GM12875 (cell line): ENCODE data around the gene MITF.

ENCODE experiments used
- H3K4me3 ChIP-seq: one replicate; pipeline ENCODE4 v1.5.1; 2011; ENCODE audit warnings: low read depth, low read length, control low read depth
- TF ChIP-seq, protein P1 (sequence below): IDR thresholded peaks from 2 replicates; pipeline ENCODE4 v1.5.1; 2011; ENCODE audit warnings: low read depth, mild to moderate bottlenecking, control low read depth, inconsistent platforms, low read length, moderate library complexity, borderline replicate concordance; ENCODE audit not compliant: insufficient read depth

The MITF gene

DNA sequence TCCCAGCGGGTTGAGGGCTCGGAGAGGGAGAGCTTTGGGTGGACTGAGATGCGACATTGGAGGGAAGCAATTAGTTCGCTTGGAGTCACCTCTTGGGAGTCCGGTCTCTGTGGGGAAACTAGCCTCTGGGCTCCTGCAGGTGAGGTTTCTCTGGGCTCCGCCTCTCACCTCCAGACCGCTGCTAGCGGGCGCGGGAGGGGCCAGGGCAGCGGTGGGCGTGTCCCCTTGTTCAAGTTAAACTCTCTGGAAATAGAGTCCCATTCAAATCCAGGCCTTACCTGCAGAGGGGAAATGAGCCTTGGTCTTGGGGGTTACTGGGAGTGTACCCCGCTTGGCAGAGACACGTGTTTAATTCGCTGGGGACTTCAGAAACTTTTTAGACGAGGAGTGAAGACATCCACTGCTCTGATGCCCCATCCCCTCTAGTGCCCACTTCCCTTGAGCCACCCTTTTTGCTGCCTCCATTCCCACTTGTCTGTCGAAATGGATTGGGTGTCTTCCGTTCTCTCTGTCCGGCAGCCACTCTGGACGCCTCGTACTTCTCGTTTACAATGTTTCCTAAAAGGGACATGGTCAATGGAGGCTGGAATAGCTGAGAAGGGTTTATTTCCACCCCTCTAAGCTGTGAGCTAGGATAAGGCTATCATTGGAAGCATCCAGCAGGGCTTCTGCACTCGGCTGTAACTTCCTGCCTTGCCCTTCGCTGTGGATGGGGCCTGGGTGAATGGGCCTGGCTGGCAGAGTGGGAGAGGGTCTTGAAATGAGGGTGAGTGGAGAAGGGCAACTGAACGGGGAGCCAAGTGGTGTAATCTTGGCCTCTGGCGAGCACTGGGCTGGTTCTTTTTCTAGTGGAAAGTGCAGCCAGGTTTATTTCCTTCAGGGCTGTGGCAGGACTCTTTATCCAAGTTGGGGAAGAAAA is 1.1 kb downstream of the MITF start:
- no peak overlapping the region for H3K4me3 ChIP-seq
- TF ChIP-seq, protein P1, sequence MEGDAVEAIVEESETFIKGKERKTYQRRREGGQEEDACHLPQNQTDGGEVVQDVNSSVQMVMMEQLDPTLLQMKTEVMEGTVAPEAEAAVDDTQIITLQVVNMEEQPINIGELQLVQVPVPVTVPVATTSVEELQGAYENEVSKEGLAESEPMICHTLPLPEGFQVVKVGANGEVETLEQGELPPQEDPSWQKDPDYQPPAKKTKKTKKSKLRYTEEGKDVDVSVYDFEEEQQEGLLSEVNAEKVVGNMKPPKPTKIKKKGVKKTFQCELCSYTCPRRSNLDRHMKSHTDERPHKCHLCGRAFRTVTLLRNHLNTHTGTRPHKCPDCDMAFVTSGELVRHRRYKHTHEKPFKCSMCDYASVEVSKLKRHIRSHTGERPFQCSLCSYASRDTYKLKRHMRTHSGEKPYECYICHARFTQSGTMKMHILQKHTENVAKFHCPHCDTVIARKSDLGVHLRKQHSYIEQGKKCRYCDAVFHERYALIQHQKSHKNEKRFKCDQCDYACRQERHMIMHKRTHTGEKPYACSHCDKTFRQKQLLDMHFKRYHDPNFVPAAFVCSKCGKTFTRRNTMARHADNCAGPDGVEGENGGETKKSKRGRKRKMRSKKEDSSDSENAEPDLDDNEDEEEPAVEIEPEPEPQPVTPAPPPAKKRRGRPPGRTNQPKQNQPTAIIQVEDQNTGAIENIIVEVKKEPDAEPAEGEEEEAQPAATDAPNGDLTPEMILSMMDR: no peak

DNA sequence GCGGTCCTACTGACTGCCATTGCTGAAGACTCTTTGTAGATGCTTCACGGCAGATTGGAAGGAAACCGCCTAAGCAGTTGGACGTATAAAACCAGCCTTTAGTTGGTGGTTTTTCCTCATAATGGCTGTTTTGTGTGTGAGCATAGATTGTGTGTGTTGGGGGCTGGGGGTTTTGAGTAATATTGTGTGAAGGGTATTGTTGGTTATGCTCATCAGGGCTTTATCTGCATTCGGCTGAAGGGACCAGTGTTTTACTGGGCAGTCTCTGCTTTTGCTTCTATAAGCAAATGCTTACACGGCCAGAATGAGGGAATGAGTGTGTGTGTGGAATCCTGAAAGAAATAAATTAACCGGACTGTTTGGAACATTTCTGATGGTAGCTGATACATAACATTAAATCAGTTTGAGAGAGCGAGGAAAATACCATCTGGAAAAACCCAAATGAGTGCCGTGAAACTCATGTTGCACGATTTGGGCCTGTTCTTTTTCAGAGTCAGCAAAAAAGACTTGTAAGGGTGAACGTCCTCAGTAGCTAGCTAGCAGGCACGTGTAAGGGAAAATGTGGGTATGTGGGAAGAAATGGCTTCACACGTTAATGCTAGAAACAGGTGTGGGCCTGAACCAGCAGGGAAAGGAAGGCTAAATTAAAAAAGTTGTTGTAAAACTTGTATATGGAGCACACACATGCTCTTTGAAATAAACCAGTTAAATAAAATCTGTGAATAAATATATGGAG is 1.9 kb downstream of the MITF start:
- H3K4me3 ChIP-seq: no peak overlapping the region
- TF ChIP-seq, protein P1: no peak

DNA sequence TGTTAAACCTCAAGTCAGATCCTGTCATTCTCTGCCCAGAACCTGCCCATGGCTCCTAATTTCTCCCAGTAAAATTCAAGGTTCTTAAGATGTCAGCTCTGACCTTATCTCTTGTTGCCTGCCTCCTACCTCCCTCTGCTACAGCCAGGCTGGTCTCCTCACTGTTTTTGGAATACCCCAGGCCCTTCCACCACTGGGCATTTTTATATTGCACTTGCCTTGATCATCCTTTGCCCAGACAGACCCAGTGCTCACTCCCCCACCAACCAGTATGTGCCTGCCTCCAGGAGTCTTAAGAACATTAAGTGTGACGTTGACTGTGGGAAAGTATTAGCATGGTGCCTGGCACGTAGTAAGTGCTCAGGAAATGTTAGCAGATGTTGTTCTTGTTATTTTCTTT is 3.1 kb downstream of the MITF start:
- no peak overlapping the region for H3K4me3 ChIP-seq

DNA sequence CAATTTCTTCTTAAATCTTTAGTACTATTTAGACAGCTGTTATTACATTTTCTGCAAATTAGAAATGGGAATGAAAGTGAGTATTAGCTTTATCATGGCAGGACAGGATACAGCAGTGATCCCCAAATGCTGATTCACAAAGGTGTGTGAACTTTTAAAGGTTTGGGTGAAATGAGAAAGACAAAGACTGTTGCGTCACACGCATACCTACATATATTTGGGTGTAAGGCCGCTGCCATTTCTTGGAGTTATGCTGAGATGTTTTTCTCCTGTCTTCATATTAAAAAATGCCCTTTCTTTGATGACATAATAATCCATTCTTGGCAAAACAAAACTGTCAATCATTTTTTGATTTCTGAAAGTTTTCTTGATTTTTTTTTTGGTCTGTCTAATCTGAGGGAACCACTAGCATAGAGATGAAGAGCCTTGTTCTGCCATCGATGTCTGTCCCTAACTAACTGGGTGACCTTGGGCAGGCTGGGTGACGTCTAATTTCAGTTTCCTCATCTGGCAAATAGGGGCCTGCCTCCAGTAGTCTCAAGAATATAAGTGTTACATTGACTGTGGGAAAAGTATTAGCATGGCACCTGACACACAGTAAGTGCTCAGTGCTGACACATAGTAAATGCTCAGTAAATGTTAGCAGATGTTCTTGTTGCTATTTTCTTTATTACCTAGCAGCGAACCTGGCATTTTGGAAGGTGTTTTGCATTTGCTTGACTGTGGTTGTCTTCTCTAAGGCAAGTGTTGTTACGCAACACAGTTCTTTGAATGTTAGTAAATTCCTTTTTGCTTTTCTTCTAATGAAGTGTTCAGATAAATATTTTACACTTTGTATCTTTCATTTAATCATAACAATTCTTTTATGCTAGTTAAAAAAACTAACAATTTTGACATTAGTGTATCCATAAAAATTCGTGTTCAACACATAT is 5.0 kb downstream of the MITF start:
- TF ChIP-seq, protein P1: no peak
- H3K4me3 ChIP-seq: no peak overlapping the region

More for the DNA sequence above, 3.1 kb downstream of the MITF start:
- TF ChIP-seq, protein P1: no peak

DNA sequence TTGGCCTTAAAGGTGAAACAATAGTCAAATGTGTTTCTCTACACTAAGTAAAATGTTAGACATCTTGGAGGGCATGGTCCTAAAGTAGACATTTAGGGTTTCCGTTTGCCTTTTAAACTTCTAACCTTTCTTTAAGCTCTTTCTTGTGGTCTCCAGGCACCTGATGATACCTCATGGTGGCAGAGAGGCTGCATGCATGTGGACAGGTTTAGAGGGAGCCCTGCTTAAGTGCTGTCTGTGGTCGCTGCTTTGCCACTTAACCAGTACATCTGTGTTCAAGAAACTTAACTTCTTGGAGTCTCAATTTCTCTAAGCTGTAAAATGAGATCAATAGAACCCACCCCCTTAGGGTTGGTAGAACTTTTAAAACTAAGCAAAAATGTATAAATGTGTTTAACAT is 6.2 kb downstream of the MITF start:
- TF ChIP-seq, protein P1: no peak
- no peak overlapping the region for H3K4me3 ChIP-seq

DNA sequence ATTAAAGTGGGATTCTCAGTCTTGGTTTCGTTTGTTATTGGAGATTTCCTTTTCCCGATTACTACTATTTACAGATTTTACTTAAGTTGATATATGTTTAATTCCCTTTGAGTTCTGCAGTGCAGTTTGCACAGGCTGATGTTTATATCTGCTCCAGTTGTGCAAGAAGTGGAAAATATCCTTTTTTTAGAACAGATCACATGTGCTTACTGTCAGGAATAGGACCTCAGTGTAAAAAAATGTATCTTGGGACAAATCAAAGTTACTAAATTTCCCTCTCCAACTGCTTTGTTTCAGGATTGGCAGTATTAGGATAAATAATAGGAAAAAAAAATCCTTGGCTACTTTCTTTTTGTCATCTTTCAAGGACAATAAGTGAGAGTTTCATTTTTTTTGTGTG is 6.9 kb downstream of the MITF start:
- TF ChIP-seq, protein P1: no peak
- H3K4me3 ChIP-seq: no peak overlapping the region
